ENCODE measurements around the gene ARHGAP26.

DNA sequence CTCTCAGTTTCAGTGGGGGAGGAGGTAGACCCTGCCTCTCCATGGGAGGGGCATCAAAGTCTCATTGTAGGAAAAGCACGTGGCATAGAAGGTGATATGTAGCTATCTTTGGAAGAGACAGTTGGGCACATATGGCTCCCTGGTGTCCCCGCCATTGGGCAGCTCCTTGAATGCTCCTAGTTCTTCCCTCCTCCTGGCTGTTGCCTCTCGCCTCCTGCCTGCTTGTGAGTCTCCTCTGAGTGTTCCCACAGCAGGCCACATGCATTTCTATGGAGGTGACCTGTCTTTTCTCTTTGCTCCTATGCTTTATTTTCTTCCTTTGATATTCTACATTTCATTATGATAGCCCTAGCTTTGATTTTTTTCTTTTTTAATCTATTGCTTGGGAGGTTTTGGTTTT lies 138.5 kb downstream of the ARHGAP26 start:
- TF ChIP-seq CTCF (IDR thresholded peaks at IDR 0.05) (no peak), POLR2A (IDR thresholded peaks at IDR 0.05) (no peak)
